ENCODE measurements around the gene MAIP1. TPM values are rescaled to one million over a fixed set of nuclear protein-coding genes. Genes with fewer than 3 reads are reported as not detected.

The MAIP1 gene
- total and polyA plus RNA-seq, 9 of the 15 experiments (the other 6 are each of a cell fraction or from before 2014, with no cell fraction given), result 3.6 to 30.0 (median 24.5) TPM

DNA sequence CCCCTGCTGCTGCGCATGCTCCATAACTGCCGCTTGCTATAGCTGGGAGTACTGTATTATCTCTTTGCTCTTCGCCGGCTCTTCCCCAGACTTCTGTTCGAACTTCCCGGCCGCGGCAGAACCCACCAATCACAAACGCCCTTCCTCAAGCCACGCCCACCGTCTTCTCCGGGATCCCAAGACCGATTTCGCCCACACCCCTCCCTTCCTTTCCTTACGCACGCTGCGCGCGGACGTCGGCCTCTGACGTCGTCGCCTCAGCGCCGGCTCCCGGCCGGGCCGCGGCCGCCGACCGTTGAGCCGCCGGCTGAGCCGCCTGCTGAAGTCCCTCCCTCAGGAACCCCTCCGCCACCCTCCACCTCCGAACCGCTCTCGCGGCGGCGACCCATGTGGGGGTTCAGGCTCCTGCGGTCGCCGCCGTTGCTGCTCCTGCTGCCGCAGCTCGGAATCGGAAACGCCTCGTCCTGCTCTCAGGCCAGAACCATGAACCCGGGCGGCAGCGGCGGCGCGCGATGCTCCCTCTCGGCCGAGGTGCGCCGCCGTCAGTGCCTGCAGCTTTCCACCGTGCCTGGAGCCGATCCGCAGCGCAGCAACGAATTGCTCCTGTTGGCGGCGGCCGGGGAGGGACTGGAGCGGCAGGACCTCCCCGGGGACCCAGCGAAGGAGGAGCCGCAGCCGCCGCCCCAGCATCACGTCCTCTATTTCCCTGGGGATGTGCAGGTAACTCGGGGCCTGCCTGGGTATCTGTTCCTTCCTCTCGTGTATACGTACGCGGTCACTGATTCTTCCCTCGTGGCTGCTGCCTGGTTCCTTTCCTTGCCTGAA, 44.1 kb upstream of the MAIP1 start, which contains the start of gene C2orf69 (continued):
- TF ChIP-seq GATAD2B (IDR thresholded peaks at IDR 0.05; ENCODE audit: borderline replicate concordance) (no peak), BHLHE40 (IDR thresholded peaks at IDR 0.05; ENCODE audit: low read length) (no peak), TCF7 (IDR thresholded peaks at IDR 0.05; ENCODE audit: borderline replicate concordance) (no peak), ZNF217 (CRISPR knock-in tag; IDR thresholded peaks at IDR 0.05) (no peak), ZNF699 (CRISPR knock-in tag; IDR thresholded peaks at IDR 0.05; ENCODE audit: insufficient replicate concordance) (no peak), ETV6 (IDR thresholded peaks at IDR 0.05; ENCODE audit: borderline replicate concordance in 1 of 2, low read depth in 2 of 2, low read length in 1 of 2) (no peak), ETV6 (CRISPR knock-in tag; IDR thresholded peaks at IDR 0.05; ENCODE audit: borderline replicate concordance) (no peak), MCM7 (IDR thresholded peaks at IDR 0.05) (no peak), TEAD1 (CRISPR knock-in tag; IDR thresholded peaks at IDR 0.05) (no peak), CHCHD3 (CRISPR knock-in tag; IDR thresholded peaks at IDR 0.05) (no peak), NCOA6 (IDR thresholded peaks at IDR 0.05) (peak; percentile 80; the same call in 1 of the 2 replicates), LARP7 (IDR thresholded peaks at IDR 0.05) (no peak), ZBED1 (IDR thresholded peaks at IDR 0.05) (no peak), CREM (IDR thresholded peaks at IDR 0.05; ENCODE audit: low read depth) (peak; percentile 96)
- TF ChIP-seq, protein P1, sequence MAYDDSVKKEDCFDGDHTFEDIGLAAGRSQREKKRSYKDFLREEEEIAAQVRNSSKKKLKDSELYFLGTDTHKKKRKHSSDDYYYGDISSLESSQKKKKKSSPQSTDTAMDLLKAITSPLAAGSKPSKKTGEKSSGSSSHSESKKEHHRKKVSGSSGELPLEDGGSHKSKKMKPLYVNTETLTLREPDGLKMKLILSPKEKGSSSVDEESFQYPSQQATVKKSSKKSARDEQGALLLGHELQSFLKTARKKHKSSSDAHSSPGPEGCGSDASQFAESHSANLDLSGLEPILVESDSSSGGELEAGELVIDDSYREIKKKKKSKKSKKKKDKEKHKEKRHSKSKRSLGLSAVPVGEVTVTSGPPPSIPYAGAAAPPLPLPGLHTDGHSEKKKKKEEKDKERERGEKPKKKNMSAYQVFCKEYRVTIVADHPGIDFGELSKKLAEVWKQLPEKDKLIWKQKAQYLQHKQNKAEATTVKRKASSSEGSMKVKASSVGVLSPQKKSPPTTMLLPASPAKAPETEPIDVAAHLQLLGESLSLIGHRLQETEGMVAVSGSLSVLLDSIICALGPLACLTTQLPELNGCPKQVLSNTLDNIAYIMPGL (CRISPR knock-in tag; IDR thresholded peaks at IDR 0.05), result 0 out of 2 replicates have a peak, but pooled peaks have one; percentile 45
- TF ChIP-seq, protein P2, sequence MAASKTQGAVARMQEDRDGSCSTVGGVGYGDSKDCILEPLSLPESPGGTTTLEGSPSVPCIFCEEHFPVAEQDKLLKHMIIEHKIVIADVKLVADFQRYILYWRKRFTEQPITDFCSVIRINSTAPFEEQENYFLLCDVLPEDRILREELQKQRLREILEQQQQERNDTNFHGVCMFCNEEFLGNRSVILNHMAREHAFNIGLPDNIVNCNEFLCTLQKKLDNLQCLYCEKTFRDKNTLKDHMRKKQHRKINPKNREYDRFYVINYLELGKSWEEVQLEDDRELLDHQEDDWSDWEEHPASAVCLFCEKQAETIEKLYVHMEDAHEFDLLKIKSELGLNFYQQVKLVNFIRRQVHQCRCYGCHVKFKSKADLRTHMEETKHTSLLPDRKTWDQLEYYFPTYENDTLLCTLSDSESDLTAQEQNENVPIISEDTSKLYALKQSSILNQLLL (CRISPR knock-in tag; IDR thresholded peaks at IDR 0.05; ENCODE audit: borderline replicate concordance), result no peak
- TF ChIP-seq, protein P3, sequence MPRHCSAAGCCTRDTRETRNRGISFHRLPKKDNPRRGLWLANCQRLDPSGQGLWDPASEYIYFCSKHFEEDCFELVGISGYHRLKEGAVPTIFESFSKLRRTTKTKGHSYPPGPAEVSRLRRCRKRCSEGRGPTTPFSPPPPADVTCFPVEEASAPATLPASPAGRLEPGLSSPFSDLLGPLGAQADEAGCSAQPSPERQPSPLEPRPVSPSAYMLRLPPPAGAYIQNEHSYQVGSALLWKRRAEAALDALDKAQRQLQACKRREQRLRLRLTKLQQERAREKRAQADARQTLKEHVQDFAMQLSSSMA (CRISPR knock-in tag; IDR thresholded peaks at IDR 0.05), result no peak
- TF ChIP-seq, protein P4, sequence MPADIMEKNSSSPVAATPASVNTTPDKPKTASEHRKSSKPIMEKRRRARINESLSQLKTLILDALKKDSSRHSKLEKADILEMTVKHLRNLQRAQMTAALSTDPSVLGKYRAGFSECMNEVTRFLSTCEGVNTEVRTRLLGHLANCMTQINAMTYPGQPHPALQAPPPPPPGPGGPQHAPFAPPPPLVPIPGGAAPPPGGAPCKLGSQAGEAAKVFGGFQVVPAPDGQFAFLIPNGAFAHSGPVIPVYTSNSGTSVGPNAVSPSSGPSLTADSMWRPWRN (IDR thresholded peaks at IDR 0.05; ENCODE audit: low read depth), result no peak
- TF ChIP-seq, protein P5, sequence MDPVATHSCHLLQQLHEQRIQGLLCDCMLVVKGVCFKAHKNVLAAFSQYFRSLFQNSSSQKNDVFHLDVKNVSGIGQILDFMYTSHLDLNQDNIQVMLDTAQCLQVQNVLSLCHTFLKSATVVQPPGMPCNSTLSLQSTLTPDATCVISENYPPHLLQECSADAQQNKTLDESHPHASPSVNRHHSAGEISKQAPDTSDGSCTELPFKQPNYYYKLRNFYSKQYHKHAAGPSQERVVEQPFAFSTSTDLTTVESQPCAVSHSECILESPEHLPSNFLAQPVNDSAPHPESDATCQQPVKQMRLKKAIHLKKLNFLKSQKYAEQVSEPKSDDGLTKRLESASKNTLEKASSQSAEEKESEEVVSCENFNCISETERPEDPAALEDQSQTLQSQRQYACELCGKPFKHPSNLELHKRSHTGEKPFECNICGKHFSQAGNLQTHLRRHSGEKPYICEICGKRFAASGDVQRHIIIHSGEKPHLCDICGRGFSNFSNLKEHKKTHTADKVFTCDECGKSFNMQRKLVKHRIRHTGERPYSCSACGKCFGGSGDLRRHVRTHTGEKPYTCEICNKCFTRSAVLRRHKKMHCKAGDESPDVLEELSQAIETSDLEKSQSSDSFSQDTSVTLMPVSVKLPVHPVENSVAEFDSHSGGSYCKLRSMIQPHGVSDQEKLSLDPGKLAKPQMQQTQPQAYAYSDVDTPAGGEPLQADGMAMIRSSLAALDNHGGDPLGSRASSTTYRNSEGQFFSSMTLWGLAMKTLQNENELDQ (CRISPR knock-in tag; IDR thresholded peaks at IDR 0.05; ENCODE audit: borderline replicate concordance), result no peak
- TF ChIP-seq, protein P6, sequence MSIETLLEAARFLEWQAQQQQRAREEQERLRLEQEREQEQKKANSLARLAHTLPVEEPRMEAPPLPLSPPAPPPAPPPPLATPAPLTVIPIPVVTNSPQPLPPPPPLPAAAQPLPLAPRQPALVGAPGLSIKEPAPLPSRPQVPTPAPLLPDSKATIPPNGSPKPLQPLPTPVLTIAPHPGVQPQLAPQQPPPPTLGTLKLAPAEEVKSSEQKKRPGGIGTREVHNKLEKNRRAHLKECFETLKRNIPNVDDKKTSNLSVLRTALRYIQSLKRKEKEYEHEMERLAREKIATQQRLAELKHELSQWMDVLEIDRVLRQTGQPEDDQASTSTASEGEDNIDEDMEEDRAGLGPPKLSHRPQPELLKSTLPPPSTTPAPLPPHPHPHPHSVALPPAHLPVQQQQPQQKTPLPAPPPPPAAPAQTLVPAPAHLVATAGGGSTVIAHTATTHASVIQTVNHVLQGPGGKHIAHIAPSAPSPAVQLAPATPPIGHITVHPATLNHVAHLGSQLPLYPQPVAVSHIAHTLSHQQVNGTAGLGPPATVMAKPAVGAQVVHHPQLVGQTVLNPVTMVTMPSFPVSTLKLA (conservative IDR thresholded peaks at IDR 0.05), result peak in 1 of 2 experiments; percentile 66; a peak in 3 of 4 replicates

Measured in K562 (cell line).